GM12878 (cell line): ENCODE results near the gene VPS45. TPM values are rescaled to one million over a fixed set of nuclear protein-coding genes. Genes with fewer than 3 reads are reported as not detected.

Source experiments
- ATAC-seq: fragments of 200-7000 bp; cut with Tn5 transposase; 3 replicates; pipeline ENCODE4 v1.9.1; 2020; ENCODE audit warnings: mild to moderate bottlenecking, moderate library complexity
- BruUV-seq: library from RNA; stranded (reverse); fragments of 400-500 nt; replicated peaks from 2 replicates; lab custom pipeline; 2021; lab: Mats Ljungman, UMichigan
- CTCF ChIA-PET: fragments of 300-600 bp; sonication (Branson Sonifier 250); formaldehyde crosslinking; extraction: SDS; loops from one replicate; lab custom pipeline; 2021; ENCODE audit warnings: inconsistent platforms; lab: Yijun Ruan, JAX
- POLR2A ChIA-PET: fragments of 350-600 bp; formaldehyde crosslinking; extraction: SDS; loops from one replicate; lab custom pipeline; 2021; ENCODE audit warnings: inconsistent platforms; lab: Charles Lee
- RAD21 ChIA-PET: fragments of 300-600 bp; sonication (Branson Sonifier 250); formaldehyde crosslinking; loops from one replicate; lab custom pipeline; 2023; ENCODE audit warnings: antibody characterized with exemption; ENCODE audit not compliant: unreplicated experiment; lab: Charles Lee
- SMC1A ChIA-PET: fragments of 300-600 bp; sonication (Branson Sonifier 250); formaldehyde crosslinking; loops from one replicate; lab custom pipeline; 2023; ENCODE audit not compliant: unreplicated experiment, uncharacterized antibody; lab: Charles Lee
- DNase-seq: peaks from one replicate; pipeline ENCODE4 v3.0.0-alpha.2; 2011; ENCODE audit warnings: low read depth, low spot score
- FAIRE-seq: peaks from 3 replicates; lab custom pipeline; 2011; peaks lifted over from hg19 to GRCh38; lab: Jason Lieb, UNC
- H2AFZ ChIP-seq: 2 replicates; pipeline ENCODE4 v1.6.0; 2011; ENCODE audit warnings: low read depth, low read length, control low read depth; ENCODE audit not compliant: control insufficient read depth
- H3K27ac ChIP-seq: 2 replicates; pipeline ENCODE4 v1.5.1; 2011; ENCODE audit warnings: control low read depth; ENCODE audit not compliant: control insufficient read depth, insufficient read depth
- H3K27me3 ChIP-seq, 2 experiments: replicated peaks in 1 of 2; 2 replicates each; pipeline versions ENCODE4 v1.6.0 to v1.6.1; 2011; ENCODE audit warnings: low read length in 1 of 2; ENCODE audit not compliant: control insufficient read depth in 2 of 2, insufficient read depth in 2 of 2
- H3K36me3 ChIP-seq, 2 experiments: 2 replicates each; pipeline ENCODE4 v1.5.1; 2011; ENCODE audit warnings: low read length in 1 of 2; ENCODE audit not compliant: control insufficient read depth in 2 of 2, insufficient read depth in 2 of 2
- H3K4me1 ChIP-seq: 2 replicates; pipeline ENCODE4 v1.6.1; 2011; ENCODE audit warnings: mild to moderate bottlenecking, low read length, moderate library complexity, mixed read lengths; ENCODE audit not compliant: control insufficient read depth, insufficient read depth
- H3K4me2 ChIP-seq: 2 replicates; pipeline ENCODE4 v1.6.0; 2011; ENCODE audit warnings: control low read depth; ENCODE audit not compliant: control insufficient read depth, insufficient read depth
- H3K4me3 ChIP-seq: fragments of 200-600 bp; sonication (generic); 2 replicates; pipeline ENCODE4 v1.5.1; 2016
- H3K79me2 ChIP-seq: 2 replicates; pipeline ENCODE4 v1.6.0; 2011; ENCODE audit warnings: low read length; ENCODE audit not compliant: control insufficient read depth, insufficient read depth
- H3K9ac ChIP-seq: 2 replicates; pipeline ENCODE4 v1.8.0; 2011; ENCODE audit warnings: low read length, control low read depth, mixed read lengths; ENCODE audit not compliant: control insufficient read depth, insufficient read depth
- H3K9me3 ChIP-seq: replicated peaks from 3 replicates; pipeline ENCODE4 v1.5.1; 2011; ENCODE audit warnings: mild to moderate bottlenecking, low read length; ENCODE audit not compliant: control insufficient read depth, insufficient read depth
- H4K20me1 ChIP-seq: 2 replicates; pipeline ENCODE4 v1.6.0; 2011; ENCODE audit not compliant: control insufficient read depth, insufficient read depth
- BACH1 ChIP-seq: fragments of 450-650 bp; IDR thresholded peaks from 2 replicates; pipeline ENCODE4 v1.6.1; 2017; ENCODE audit warnings: mild to moderate bottlenecking, borderline replicate concordance
- CBX5 ChIP-seq: sonication (generic); IDR thresholded peaks from 2 replicates; pipeline ENCODE4 v1.6.1; 2016; ENCODE audit warnings: low read depth, moderate library complexity, mild to moderate bottlenecking, inconsistent platforms
- CTCF ChIP-seq, 3 experiments: IDR thresholded peaks in 2 of 3; conservative IDR thresholded peaks in 1 of 3; 2 replicates each; pipeline ENCODE4 v1.5.1; 2011; ENCODE audit warnings: low read depth in 3 of 3, low read length in 3 of 3, mild to moderate bottlenecking in 3 of 3, control low read depth in 2 of 3, moderate library complexity in 2 of 3, inconsistent platforms in 1 of 3, mixed read lengths in 1 of 3; ENCODE audit not compliant: control insufficient read depth in 2 of 3, insufficient read depth in 1 of 3; ENCODE audit errors: extremely low read depth in 1 of 3
- CUX1 ChIP-seq: IDR thresholded peaks from 2 replicates; pipeline ENCODE4 v1.6.1; 2012; ENCODE audit warnings: improper control_type of control experiment, low read depth, low read length; ENCODE audit not compliant: insufficient replicate concordance
- NFYA ChIP-seq: IDR thresholded peaks from 2 replicates; pipeline ENCODE4 v1.6.1; 2011; ENCODE audit warnings: low read depth, mild to moderate bottlenecking, low read length, improper control_type of control experiment, borderline replicate concordance
- SIN3A ChIP-seq: IDR thresholded peaks from 2 replicates; pipeline ENCODE4 v1.6.1; 2012; ENCODE audit warnings: low read depth, low read length, improper control_type of control experiment
- TCF12 ChIP-seq: IDR thresholded peaks from 2 replicates; pipeline ENCODE4 v1.6.1; 2011; ENCODE audit warnings: low read depth, mild to moderate bottlenecking, low read length
- USF1 ChIP-seq: IDR thresholded peaks from 2 replicates; pipeline ENCODE4 v1.6.1; 2011; ENCODE audit warnings: borderline replicate concordance, low read depth, mild to moderate bottlenecking, moderate library complexity, mixed read lengths, low read length; ENCODE audit not compliant: insufficient read depth; ENCODE audit errors: extremely low read length
- WRNIP1 ChIP-seq: IDR thresholded peaks from 2 replicates; pipeline ENCODE4 v1.6.1; 2011; ENCODE audit warnings: low read depth, low read length, improper control_type of control experiment, borderline replicate concordance
- ZNF207 ChIP-seq: fragments of 450-650 bp; IDR thresholded peaks from 2 replicates; pipeline ENCODE4 v1.6.1; 2014; ENCODE audit warnings: antibody characterized with exemption, mild to moderate bottlenecking, borderline replicate concordance
- ZNF274 ChIP-seq: IDR thresholded peaks from one replicate; pipeline ENCODE4 v1.8.0; 2011; ENCODE audit not compliant: insufficient read length, insufficient read depth
- ZSCAN29 ChIP-seq: fragments of 450-650 bp; IDR thresholded peaks from 2 replicates; pipeline ENCODE4 v1.6.1; 2017; ENCODE audit warnings: mild to moderate bottlenecking, moderate library complexity
- WGBS: methylation state at CpG from one replicate; pipeline ENCODE4 v1.1.6; 2016; ENCODE audit warnings: low lambda C conversion rate; ENCODE audit not compliant: insufficient replicate concordance, insufficient coverage; ENCODE audit errors: missing lambda C conversion rate; 5-methylcytosine and 5-hydroxymethylcytosine counted together
- in situ Hi-C: fragments of 300-500 bp; cut with MboI; formaldehyde crosslinking; loops from 9 replicates; pipeline ENCODE4 v1.14.3; 2018; ENCODE audit warnings: mixed read lengths
- intact Hi-C: fragments of 100-400 bp; cut with micrococcal nuclease; formaldehyde crosslinking; loops from one replicate; pipeline ENCODE4 v1.14.2; 2022; ENCODE audit not compliant: unreplicated experiment
- polyA plus RNA-seq, 11 experiments: library from polyadenylated mRNA; depleted of rRNA in 4 of 11; unstranded in 6 of 11; stranded (reverse) in 5 of 11; fragments of >200 nt; fragmentation: Nextera tagmentation in 4 of 11; fragmentation: Illumina TruSeq in 1 of 11; extraction: Ambion mirVana in 4 of 11; extraction: Trizol in 1 of 11; gene quantifications; 1 replicate in 1 of 11; 2 replicates in 10 of 11; pipeline versions ENCODE4 v1.2.1 to v1.2.3, GENCODE V29; 2011 to 2016; ENCODE audit warnings: inconsistent platforms in 2 of 11, missing spikeins in 2 of 11, low read depth in 1 of 11
- total RNA-seq, 4 experiments: library from RNA; depleted of rRNA in 3 of 4; stranded (reverse); fragments of >200 nt in 3 of 4; fragmentation: Illumina TruSeq in 1 of 4; extraction: Trizol in 1 of 4; gene quantifications; 2 replicates each; pipeline versions ENCODE4 v1.2.1 to v1.2.3, GENCODE V29; 2013 to 2021

VPS45 gene
- total and polyA plus RNA-seq, 10 of the 15 experiments (the other 5 are each of a cell fraction or from before 2014, with no cell fraction given) = 24.4 to 48.7 (median 34.5) TPM

GRCh38 chr1:150179867-150180266 is 112.3 kb downstream of the VPS45 start:
- Histone ChIP-seq H2AFZ (no peak overlapping the region), H4K20me1 (no peaks in the 10 kb centered on the region), H3K79me2 (no peaks in the 10 kb centered on the region), H3K9ac (no peak overlapping the region), H3K4me2 (no peak overlapping the region), H3K36me3 (no peaks in the 10 kb centered on the region), H3K27ac (no peak overlapping the region), H3K27me3 (no peaks in the 10 kb centered on the region), H3K4me1 (no peaks in the 10 kb centered on the region), H3K9me3 (no peaks in the 10 kb centered on the region), H3K4me3 (no peak overlapping the region)
- TF ChIP-seq SIN3A (no peak), CBX5 (no peak), ZSCAN29 (no peak), NFYA (no peak), BACH1 (no peak), ZNF274 (no peak), CTCF (IDR thresholded peaks at IDR 0.05 in 2 of 3, conservative IDR thresholded peaks at IDR 0.05 in 1 of 3; ENCODE audit: control insufficient read depth in 2 of 3, extremely low read depth in 1 of 3, insufficient read depth in 1 of 3, low read depth in 3 of 3, low read length in 3 of 3) (no peak), TCF12 (no peak), WRNIP1 (no peak), USF1 (no peak), ZNF207 (no peak), CUX1 (no peak)
- in situ Hi-C loops (no loop called here), intact Hi-C loops (no loop called here)
- ChIA-PET SMC1A (interaction anchor here (2.8 kb wide), 1 partner anchor 10 kb away, joined by 7 read pairs; no protein-coding TSS in a partner anchor), RAD21 (no interaction called here), CTCF (interaction anchor here (1.4 to 2.7 kb wide), 2 partner anchors 7 to 12 kb away, joined by 3 to 22 read pairs; no protein-coding TSS in a partner anchor), POLR2A (no interaction called here)
- ATAC-seq (no peak), FAIRE-seq (no peak), DNase-seq (no peak)
- no TSS peak for BruUV-seq
- WGBS = 96% methylated on average over 6 of the region's 7 CpGs
